Measurements from ENCODE around the gene IFT88.

Gene IFT88

DNA sequence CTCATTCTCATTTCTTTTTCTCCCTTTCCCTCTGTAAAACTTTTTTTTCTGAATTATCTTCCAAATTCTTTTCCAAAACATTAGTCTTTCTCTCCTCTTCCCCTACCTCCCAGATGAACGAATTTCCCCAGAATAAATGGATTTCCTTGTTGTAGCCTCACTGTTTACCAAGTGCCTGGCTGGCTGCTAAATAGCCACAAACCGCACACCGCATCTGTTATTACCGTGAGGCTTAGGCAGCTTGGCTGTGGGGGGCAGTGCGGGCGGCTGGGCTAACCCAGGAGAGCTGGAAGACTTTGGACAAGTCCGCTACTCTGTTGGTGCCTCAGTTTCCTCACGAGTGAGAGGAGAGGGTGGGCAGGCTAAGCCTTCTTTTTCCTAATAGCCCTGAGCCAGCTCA, 147.2 kb downstream of the IFT88 start:
- DNase-seq (ENCODE audit: low read depth): no peak
- TF ChIP-seq, protein P1, sequence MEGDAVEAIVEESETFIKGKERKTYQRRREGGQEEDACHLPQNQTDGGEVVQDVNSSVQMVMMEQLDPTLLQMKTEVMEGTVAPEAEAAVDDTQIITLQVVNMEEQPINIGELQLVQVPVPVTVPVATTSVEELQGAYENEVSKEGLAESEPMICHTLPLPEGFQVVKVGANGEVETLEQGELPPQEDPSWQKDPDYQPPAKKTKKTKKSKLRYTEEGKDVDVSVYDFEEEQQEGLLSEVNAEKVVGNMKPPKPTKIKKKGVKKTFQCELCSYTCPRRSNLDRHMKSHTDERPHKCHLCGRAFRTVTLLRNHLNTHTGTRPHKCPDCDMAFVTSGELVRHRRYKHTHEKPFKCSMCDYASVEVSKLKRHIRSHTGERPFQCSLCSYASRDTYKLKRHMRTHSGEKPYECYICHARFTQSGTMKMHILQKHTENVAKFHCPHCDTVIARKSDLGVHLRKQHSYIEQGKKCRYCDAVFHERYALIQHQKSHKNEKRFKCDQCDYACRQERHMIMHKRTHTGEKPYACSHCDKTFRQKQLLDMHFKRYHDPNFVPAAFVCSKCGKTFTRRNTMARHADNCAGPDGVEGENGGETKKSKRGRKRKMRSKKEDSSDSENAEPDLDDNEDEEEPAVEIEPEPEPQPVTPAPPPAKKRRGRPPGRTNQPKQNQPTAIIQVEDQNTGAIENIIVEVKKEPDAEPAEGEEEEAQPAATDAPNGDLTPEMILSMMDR (IDR thresholded peaks at IDR 0.05; ENCODE audit: low read depth, low read length, missing control alignments): no peak
- no peak overlapping the region for H3K4me3 ChIP-seq (ENCODE audit: low read depth, low read length)

DNA sequence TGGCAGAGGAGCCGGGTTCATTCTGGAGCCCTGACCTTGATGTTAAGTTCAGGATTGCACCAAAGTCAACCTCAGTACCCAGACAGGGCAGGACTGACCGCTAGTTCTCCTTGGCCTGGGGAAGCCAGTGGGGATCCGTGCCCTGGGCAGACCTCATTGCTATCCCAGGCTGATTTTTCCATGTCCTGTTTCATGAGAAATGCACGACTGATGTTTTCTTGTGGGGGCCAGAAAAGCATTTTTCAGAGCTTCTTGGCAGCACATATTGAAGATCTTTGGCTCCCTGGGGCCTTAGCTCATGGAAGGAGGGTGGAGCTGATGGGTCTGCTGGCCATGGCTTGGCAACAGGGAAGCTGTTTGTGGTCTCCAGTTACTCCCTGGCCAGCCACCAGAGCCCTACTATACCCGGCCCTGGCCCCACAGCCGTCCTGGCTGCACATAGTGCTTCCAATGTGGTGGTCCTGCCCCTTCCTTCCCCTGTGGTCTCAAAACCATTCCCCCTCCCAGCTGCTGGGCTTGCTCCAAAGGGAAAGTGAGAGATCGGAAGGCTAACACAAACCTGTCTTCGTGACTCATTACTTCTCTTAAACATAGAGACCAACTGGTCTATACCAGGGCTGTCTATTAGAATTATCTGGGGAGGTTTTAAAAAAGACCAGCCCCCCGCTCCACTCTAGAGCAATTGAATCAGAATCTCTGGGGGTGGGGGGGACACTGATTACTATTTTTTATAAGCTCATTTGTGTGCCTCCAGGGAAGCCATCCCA, 147.8 kb downstream of the IFT88 start:
- H3K4me3 ChIP-seq (ENCODE audit: low read depth, low read length): no peak overlapping the region
- no peak for DNase-seq (ENCODE audit: low read depth)
- TF ChIP-seq, protein P1 (IDR thresholded peaks at IDR 0.05; ENCODE audit: low read depth, low read length, missing control alignments): no peak

DNA sequence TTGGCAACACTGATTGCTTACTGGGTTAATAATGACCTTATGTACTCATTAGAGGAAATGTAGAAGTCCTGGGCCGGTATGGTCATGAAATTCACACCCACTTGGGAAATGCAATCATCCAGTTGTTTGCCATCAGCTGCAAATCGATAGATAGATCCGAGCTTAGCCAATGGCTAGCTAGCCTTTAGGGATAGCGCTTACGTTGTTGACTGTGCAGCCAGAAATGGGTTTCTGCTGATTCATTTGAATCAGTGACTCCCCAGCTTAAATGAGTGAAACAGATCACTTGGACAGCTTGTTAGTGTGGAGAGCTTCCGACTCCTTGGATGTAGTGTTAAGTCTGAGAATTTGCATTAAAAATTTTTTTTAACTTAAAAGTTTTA, 148.4 kb downstream of the IFT88 start:
- TF ChIP-seq, protein P1 (IDR thresholded peaks at IDR 0.05; ENCODE audit: low read depth, low read length, missing control alignments): no peak
- no peak overlapping the region for H3K4me3 ChIP-seq (ENCODE audit: low read depth, low read length)
- no peak for DNase-seq (ENCODE audit: low read depth)

DNA sequence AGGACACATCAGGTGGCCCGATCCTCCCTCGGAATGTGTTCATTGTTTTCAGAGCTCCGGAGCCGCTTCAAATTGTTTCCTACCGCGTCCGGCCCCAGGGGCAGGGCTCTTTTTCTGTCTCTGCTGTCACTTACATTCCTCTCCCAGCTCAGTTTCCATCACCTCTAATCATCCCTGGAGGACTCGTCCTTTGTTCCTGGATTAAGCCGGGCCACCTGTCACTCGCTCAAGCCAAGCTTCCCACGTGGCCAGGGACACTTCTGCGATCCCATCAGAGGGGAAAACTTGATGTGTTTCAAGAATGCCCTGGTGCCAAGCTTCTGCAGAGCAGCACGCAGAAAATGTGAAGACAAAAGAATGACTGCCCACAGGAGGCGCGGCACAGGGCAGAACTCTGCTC, 150.0 kb downstream of the IFT88 start:
- DNase-seq (ENCODE audit: low read depth): no peak
- TF ChIP-seq, protein P1 (IDR thresholded peaks at IDR 0.05; ENCODE audit: low read depth, low read length, missing control alignments): no peak
- H3K4me3 ChIP-seq (ENCODE audit: low read depth, low read length): no peak overlapping the region

DNA sequence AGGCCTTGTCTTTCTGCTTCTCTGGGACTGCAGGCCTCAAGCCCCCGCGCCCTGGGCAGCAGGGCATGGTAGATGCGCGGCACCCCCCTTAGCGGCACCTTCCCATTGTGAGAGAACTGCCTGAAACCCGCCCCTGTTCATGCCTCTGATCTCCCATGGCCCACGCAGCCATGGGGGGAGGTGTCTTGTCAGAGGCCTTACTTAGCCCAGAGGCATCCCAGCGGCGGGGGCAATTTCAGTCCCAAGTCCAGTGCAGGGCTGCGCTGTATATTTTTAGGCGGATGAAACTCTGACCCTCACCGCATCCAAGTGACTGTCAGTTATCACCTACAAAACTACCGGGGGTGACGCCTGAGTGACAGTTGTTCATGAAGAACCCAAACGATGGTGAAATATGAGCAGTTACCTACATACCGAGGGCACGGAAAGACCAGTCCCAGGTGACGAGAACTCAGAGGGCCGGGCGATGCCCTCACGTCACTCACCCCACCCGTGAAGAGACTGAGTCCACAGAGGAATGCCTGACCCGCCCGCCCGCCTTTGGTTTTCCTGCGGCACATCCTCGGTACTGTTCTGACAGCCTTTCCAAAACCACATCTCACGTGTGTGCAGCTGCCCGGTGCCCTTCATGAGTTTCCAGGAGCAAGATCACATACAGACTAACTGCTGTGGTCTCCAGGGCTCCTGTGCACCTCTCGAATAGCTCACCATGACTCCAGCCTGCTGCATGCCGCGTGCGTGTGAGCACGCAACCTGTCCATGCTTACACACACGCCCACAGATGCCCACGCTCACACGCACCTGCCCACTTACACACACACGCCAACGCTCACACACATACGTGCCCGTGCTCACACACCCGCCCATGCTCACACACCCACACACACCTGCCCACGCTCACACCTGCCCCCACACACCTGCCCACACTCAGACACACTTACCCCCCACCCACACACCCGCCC, 150.9 kb downstream of the IFT88 start:
- H3K4me3 ChIP-seq (ENCODE audit: low read depth, low read length): no peak overlapping the region
- TF ChIP-seq, protein P1 (IDR thresholded peaks at IDR 0.05; ENCODE audit: low read depth, low read length, missing control alignments): no peak
- DNase-seq (ENCODE audit: low read depth): no peak

DNA sequence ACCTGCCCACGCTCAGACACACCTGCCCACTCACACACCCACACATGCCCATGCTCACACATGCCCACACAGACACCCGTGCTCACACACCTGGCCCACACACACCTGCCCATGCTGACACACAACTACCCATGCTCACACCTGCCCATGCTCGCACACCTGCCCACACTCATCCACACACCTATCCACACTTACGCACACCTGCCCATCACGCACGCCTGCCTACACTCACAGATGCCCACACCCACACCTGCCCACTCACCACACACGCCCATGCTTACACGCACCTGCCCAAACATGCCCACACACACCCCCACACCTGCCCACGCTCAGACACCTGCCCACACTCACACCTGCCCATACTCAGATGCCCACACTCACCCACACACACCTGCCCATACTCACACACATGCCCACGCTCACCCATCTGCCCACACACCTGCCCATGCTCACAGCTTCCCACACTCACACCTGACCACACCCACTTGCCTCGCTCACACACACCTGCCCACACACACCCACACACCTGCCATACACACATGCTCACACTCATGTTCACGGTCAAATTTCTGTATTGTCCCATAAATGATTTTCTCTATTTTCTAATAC, 152.1 kb downstream of the IFT88 start:
- DNase-seq (ENCODE audit: low read depth): no peak
- H3K4me3 ChIP-seq (ENCODE audit: low read depth, low read length): no peak overlapping the region
- TF ChIP-seq, protein P1 (IDR thresholded peaks at IDR 0.05; ENCODE audit: low read depth, low read length, missing control alignments): no peak
